Activated CD4-positive, alpha-beta memory T cell treated with anti-CD3 and anti-CD28 coated beads for 36 hours (primary cell): ENCODE data around the gene GGTLC2. TPM values are rescaled to one million over a fixed set of nuclear protein-coding genes. Genes with fewer than 3 reads are reported as not detected.

Source experiments
- CTCF ChIA-PET: fragments of 350-600 bp; sonication (Branson Sonifier 250); formaldehyde crosslinking; loops from one replicate; lab custom pipeline; 2021; ENCODE audit warnings: antibody characterized with exemption, inconsistent platforms; lab: Charles Lee
- POLR2A ChIA-PET: fragments of 350-600 bp; sonication (Branson Sonifier 250); formaldehyde crosslinking; loops from one replicate; lab custom pipeline; 2021; ENCODE audit warnings: antibody characterized with exemption; lab: Charles Lee
- DNase-seq: peaks from one replicate; pipeline ENCODE4 v3.0.0-alpha.2; 2020
- H3K27ac Mint-ChIP-seq: one replicate; pipeline ENCODE4 v1.8.0; 2021; ENCODE audit warnings: mixed read lengths
- H3K27me3 Mint-ChIP-seq: one replicate; pipeline ENCODE4 v1.8.0; 2021; ENCODE audit warnings: mixed read lengths
- H3K36me3 Mint-ChIP-seq: one replicate; pipeline ENCODE4 v1.8.0; 2021; ENCODE audit warnings: mixed read lengths
- H3K4me1 Mint-ChIP-seq: one replicate; pipeline ENCODE4 v1.8.0; 2021; ENCODE audit warnings: low read depth, mixed read lengths
- H3K4me3 Mint-ChIP-seq: one replicate; pipeline ENCODE4 v1.8.0; 2021; ENCODE audit warnings: mild to moderate bottlenecking, mixed read lengths
- H3K9me3 Mint-ChIP-seq: one replicate; pipeline ENCODE4 v1.8.0; 2021; ENCODE audit warnings: mixed read lengths
- intact Hi-C: fragments of 100-400 bp; cut with micrococcal nuclease; formaldehyde crosslinking; loops from one replicate; pipeline ENCODE4 v1.15.1; 2023
- total RNA-seq, 2 experiments: library from RNA; stranded (reverse); gene quantifications; one replicate each; pipeline ENCODE4 v1.2.3, GENCODE V29; 2021

GGTLC2 gene
- total RNA-seq, 2 experiments from 2014 or later, result not detected

GRCh38 chr22:22687638-22688500 is 43.5 kb downstream of the GGTLC2 start:
- no peaks in the 10 kb centered on the region for H3K27me3 Mint-ChIP-seq
- H3K9me3 Mint-ChIP-seq, result no peaks in the 10 kb centered on the region
- peak; percentile 40 for DNase-seq
- H3K4me1 Mint-ChIP-seq, result no peaks in the 10 kb centered on the region
- no peak overlapping the region for H3K27ac Mint-ChIP-seq
- H3K36me3 Mint-ChIP-seq, result no peaks in the 10 kb centered on the region
- CTCF ChIA-PET, result interaction anchor here (0.9 to 3.0 kb wide), 2 partner anchors 21 to 114 kb away, joined by 3 to 13 read pairs; no protein-coding TSS in a partner anchor
- POLR2A ChIA-PET, result no interaction called here
- H3K4me3 Mint-ChIP-seq, result no peak overlapping the region
- intact Hi-C loops, result loop anchor here (10.0 kb wide), 1 partner anchor 93 kb away; no protein-coding TSS in a partner anchor

- intact Hi-C loops, result loop anchor here (10.0 kb wide), 1 partner anchor 95 kb away; no protein-coding TSS in a partner anchor
- no peaks in the 10 kb centered on the region for H3K36me3 Mint-ChIP-seq
- no peaks in the 10 kb centered on the region for H3K9me3 Mint-ChIP-seq
- H3K27ac Mint-ChIP-seq, result no peak overlapping the region
- H3K4me1 Mint-ChIP-seq, result no peaks in the 10 kb centered on the region
- no peak overlapping the region for H3K4me3 Mint-ChIP-seq
- H3K27me3 Mint-ChIP-seq, result no peaks in the 10 kb centered on the region
- CTCF ChIA-PET, result interaction anchor here (1.0 to 3.0 kb wide), 5 partner anchors 12 to 102 kb away, joined by 3 to 13 read pairs (median 4); no protein-coding TSS in a partner anchor
- DNase-seq, result no peak
- POLR2A ChIA-PET, result interaction anchor here (0.6 kb wide), 1 partner anchor 61 kb away, joined by 3 read pairs; no protein-coding TSS in a partner anchor
Measured at GRCh38 chr22:22689621-22690345, 45.4 kb downstream of the GGTLC2 start.

GRCh38 chr22:22691055-22691454 is 46.6 kb downstream of the GGTLC2 start:
- intact Hi-C loops, result no loop called here
- ChIA-PET POLR2A (no interaction called here), CTCF (no interaction called here)
- Mint-ChIP-seq H3K4me3 (no peak overlapping the region), H3K36me3 (no peaks in the 10 kb centered on the region), H3K27ac (no peak overlapping the region), H3K4me1 (no peaks in the 10 kb centered on the region), H3K9me3 (no peaks in the 10 kb centered on the region), H3K27me3 (no peaks in the 10 kb centered on the region)
- DNase-seq, result no peak

- H3K36me3 Mint-ChIP-seq, result no peaks in the 10 kb centered on the region
- POLR2A ChIA-PET, result no interaction called here
- H3K27ac Mint-ChIP-seq, result no peak overlapping the region
- no peaks in the 10 kb centered on the region for H3K27me3 Mint-ChIP-seq
- H3K4me3 Mint-ChIP-seq, result no peak overlapping the region
- CTCF ChIA-PET, result interaction anchor here (0.9 to 1.5 kb wide), 4 partner anchors 20 to 73 kb away, joined by 3 to 6 read pairs (median 4); no protein-coding TSS in a partner anchor
- no peaks in the 10 kb centered on the region for H3K4me1 Mint-ChIP-seq
- DNase-seq, result no peak
- no peaks in the 10 kb centered on the region for H3K9me3 Mint-ChIP-seq
- intact Hi-C loops, result no loop called here
Measured at GRCh38 chr22:22691716-22692701, 47.6 kb downstream of the GGTLC2 start.

- Mint-ChIP-seq H3K4me3 (no peak overlapping the region), H3K36me3 (no peaks in the 10 kb centered on the region), H3K9me3 (no peaks in the 10 kb centered on the region), H3K4me1 (no peaks in the 10 kb centered on the region), H3K27ac (no peak overlapping the region), H3K27me3 (no peaks in the 10 kb centered on the region)
- CTCF ChIA-PET, result interaction anchor here (1.5 kb wide), 1 partner anchor 28 kb away, joined by 4 read pairs; no protein-coding TSS in a partner anchor
- POLR2A ChIA-PET, result no interaction called here
- intact Hi-C loops, result no loop called here
- peak; percentile 61 for DNase-seq
Measured at GRCh38 chr22:22692707-22693530, 48.5 kb downstream of the GGTLC2 start.

GRCh38 chr22:22693531-22693884 is 49.1 kb downstream of the GGTLC2 start:
- Mint-ChIP-seq H3K4me3 (no peak overlapping the region), H3K4me1 (no peaks in the 10 kb centered on the region), H3K27me3 (no peaks in the 10 kb centered on the region), H3K27ac (no peak overlapping the region), H3K36me3 (no peaks in the 10 kb centered on the region), H3K9me3 (no peaks in the 10 kb centered on the region)
- ChIA-PET CTCF (interaction anchor here (1.5 kb wide), 1 partner anchor 27 kb away, joined by 4 read pairs; no protein-coding TSS in a partner anchor), POLR2A (no interaction called here)
- intact Hi-C loops, result no loop called here
- no peak for DNase-seq

GRCh38 chr22:22694106-22694505 is 49.7 kb downstream of the GGTLC2 start:
- CTCF ChIA-PET, result no interaction called here
- no peaks in the 10 kb centered on the region for H3K9me3 Mint-ChIP-seq
- H3K4me1 Mint-ChIP-seq, result no peaks in the 10 kb centered on the region
- no peak overlapping the region for H3K4me3 Mint-ChIP-seq
- DNase-seq, result no peak
- H3K36me3 Mint-ChIP-seq, result no peaks in the 10 kb centered on the region
- intact Hi-C loops, result no loop called here
- H3K27me3 Mint-ChIP-seq, result no peaks in the 10 kb centered on the region
- no peak overlapping the region for H3K27ac Mint-ChIP-seq
- POLR2A ChIA-PET, result no interaction called here

GRCh38 chr22:22696104-22696503 is 51.7 kb downstream of the GGTLC2 start:
- no peak overlapping the region for H3K4me3 Mint-ChIP-seq
- no peaks in the 10 kb centered on the region for H3K27me3 Mint-ChIP-seq
- H3K27ac Mint-ChIP-seq, result no peak overlapping the region
- H3K4me1 Mint-ChIP-seq, result no peaks in the 10 kb centered on the region
- intact Hi-C loops, result no loop called here
- ChIA-PET CTCF (interaction anchor here (0.7 kb wide), 1 partner anchor 234 kb away, joined by 3 read pairs; no protein-coding TSS in a partner anchor), POLR2A (no interaction called here)
- no peak for DNase-seq
- no peaks in the 10 kb centered on the region for H3K36me3 Mint-ChIP-seq
- no peaks in the 10 kb centered on the region for H3K9me3 Mint-ChIP-seq

Other genes starting within 250 kb of the GGTLC2 start
- 1 to 10 TPM; 2.1 to 2.4 TPM for gene ZNF280B, start 135.9 kb upstream of the GGTLC2 start, total RNA-seq
- not detected for gene ZNF280A, start 124.3 kb upstream of the GGTLC2 start, total RNA-seq
- gene PRAME, start 85.3 kb upstream of the GGTLC2 start, total RNA-seq, result not detected
- gene IGLL5, start 243.2 kb downstream of the GGTLC2 start, total RNA-seq, result not detected